ENCODE results near the gene FREM1. TPM values are rescaled to one million over a fixed set of nuclear protein-coding genes. Genes with fewer than 3 reads are reported as not detected.

Gene FREM1
- total RNA-seq, 4 donors from 2014 or later, result 1.1 to 5.8 (median 2.1) TPM

DNA sequence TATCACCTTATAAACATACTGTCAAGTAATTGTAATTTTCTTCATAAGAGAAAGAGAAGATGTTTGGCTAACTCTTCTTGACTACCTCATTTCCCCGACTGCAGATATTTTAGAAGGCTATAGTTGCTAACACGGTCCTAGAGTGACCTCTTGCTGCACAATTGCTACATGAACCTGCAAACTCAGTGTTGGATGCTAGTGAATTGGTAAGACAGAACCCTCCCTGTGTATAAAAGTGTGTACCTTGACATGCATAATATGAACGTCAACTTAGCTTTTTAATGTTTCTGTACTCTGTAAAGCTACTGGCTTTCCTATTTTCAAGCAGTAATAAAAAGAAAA, 141.0 kb downstream of the FREM1 start:
- Histone ChIP-seq H3K4me1 (no peaks in the 10 kb centered on the region), H3K27ac (no peak overlapping the region), H3K9me3 (no peaks in the 10 kb centered on the region), H3K27me3 (no peaks in the 10 kb centered on the region), H3K36me3 (no peaks in the 10 kb centered on the region), H3K4me3 (no peak overlapping the region)
- no peak for DNase-seq (ENCODE audit: low spot score in 2 of 2)
- no peak for TF ChIP-seq POLR2AphosphoS5 (IDR thresholded peaks at IDR 0.05)
- TF ChIP-seq, protein P1, sequence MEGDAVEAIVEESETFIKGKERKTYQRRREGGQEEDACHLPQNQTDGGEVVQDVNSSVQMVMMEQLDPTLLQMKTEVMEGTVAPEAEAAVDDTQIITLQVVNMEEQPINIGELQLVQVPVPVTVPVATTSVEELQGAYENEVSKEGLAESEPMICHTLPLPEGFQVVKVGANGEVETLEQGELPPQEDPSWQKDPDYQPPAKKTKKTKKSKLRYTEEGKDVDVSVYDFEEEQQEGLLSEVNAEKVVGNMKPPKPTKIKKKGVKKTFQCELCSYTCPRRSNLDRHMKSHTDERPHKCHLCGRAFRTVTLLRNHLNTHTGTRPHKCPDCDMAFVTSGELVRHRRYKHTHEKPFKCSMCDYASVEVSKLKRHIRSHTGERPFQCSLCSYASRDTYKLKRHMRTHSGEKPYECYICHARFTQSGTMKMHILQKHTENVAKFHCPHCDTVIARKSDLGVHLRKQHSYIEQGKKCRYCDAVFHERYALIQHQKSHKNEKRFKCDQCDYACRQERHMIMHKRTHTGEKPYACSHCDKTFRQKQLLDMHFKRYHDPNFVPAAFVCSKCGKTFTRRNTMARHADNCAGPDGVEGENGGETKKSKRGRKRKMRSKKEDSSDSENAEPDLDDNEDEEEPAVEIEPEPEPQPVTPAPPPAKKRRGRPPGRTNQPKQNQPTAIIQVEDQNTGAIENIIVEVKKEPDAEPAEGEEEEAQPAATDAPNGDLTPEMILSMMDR (IDR thresholded peaks at IDR 0.05), result no peak
- TF ChIP-seq EP300 (IDR thresholded peaks at IDR 0.05), result no peak
- TF ChIP-seq POLR2A (IDR thresholded peaks at IDR 0.05), result no peak
- WGBS, result 47% methylated on average over 3 of the region's 3 CpGs

DNA sequence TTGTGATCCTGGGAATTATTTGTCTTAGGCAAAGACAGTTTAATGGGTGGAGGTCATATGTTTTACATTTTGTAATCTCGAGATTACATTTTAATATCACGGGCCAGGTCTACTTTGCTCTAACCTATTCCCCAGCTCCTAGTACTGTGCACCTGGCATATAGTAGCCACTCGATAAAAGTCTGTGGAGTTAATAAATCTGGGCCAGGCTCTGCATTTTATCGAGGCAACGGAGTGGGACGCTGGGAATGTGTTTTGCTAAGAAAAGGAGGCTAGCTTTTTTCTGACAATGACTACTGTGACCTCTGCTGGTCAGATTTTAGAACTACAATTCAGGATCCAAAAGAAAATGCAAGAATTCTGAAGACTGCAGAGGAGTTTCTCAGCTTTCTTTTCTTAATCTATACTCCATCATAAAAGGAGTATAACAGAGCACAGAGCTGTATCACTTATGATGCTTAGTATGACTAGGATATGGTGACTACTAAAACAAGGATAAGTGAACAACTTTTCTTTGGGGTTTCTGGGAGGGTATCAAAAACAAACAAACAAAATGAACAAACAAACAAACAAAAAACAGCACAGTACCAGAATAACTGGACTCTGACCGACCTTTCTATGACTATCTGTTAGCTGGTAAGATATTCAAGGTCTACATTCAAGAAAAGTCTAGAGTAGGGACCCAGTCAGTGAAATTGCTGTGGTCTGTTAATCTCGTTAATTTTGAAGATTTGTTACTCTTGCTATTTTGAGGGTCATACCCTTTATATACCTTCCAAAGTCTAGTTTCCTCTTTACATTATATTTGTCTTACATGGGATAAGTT, 141.6 kb downstream of the FREM1 start:
- TF ChIP-seq, protein P1 (IDR thresholded peaks at IDR 0.05), result peak; percentile 39 to 57
- no peak for TF ChIP-seq EP300 (IDR thresholded peaks at IDR 0.05)
- Histone ChIP-seq H3K27ac (no peak overlapping the region), H3K4me3 (no peak overlapping the region), H3K9me3 (no peaks in the 10 kb centered on the region), H3K27me3 (no peaks in the 10 kb centered on the region), H3K36me3 (no peaks in the 10 kb centered on the region), H3K4me1 (no peaks in the 10 kb centered on the region)
- DNase-seq (ENCODE audit: low spot score in 2 of 2), result no peak
- WGBS, result 31% methylated on average over 8 of the region's 8 CpGs

DNA sequence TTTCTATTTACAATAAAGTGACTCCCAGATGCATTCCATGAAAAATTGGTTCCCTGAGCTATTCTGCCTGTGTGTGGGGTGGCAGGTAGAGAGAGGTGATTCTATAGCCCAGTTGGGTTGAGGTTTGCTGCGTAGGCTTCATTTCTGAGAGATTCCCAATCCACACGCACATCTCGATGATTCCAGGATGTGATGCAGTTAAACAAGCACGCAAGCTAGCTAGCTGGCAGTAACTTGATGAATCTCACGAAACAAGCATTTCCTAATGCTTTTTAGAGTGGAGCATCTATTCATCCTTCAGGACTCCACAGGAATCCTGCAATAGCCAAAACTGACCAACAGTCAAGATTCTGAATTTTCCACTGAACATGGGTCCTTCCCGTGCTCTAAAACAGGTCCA, 143.9 kb downstream of the FREM1 start:
- 93% methylated on average over 6 of the region's 6 CpGs for WGBS
- H3K4me1 ChIP-seq, result no peaks in the 10 kb centered on the region
- no peaks in the 10 kb centered on the region for H3K27me3 ChIP-seq
- no peak overlapping the region for H3K4me3 ChIP-seq
- TF ChIP-seq POLR2A (IDR thresholded peaks at IDR 0.05), result no peak
- TF ChIP-seq POLR2AphosphoS5 (IDR thresholded peaks at IDR 0.05), result no peak
- TF ChIP-seq, protein P1 (IDR thresholded peaks at IDR 0.05), result no peak
- TF ChIP-seq EP300 (IDR thresholded peaks at IDR 0.05), result no peak
- H3K36me3 ChIP-seq, result no peaks in the 10 kb centered on the region
- no peak overlapping the region for H3K27ac ChIP-seq
- H3K9me3 ChIP-seq, result no peaks in the 10 kb centered on the region
- no peak for DNase-seq (ENCODE audit: low spot score in 2 of 2)

DNA sequence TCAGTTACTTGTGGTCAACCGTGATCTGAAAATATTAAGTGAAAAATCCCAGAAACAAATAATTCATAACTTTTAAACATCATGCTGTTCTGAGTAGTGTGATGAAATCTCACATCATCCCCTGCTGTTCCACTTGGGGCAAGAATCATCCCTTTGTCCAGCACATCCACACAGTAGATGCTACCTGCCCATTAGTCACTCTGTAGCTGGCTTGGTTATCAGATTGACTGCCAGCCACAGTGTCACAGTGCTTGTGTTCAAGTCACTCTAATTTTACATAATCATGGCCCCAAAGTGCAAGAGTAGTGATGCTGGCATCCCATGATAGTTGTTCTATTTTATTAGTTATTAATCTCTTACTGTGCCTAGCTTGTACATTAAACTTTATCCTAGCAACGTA, 148.6 kb downstream of the FREM1 start:
- H3K9me3 ChIP-seq, result no peaks in the 10 kb centered on the region

DNA sequence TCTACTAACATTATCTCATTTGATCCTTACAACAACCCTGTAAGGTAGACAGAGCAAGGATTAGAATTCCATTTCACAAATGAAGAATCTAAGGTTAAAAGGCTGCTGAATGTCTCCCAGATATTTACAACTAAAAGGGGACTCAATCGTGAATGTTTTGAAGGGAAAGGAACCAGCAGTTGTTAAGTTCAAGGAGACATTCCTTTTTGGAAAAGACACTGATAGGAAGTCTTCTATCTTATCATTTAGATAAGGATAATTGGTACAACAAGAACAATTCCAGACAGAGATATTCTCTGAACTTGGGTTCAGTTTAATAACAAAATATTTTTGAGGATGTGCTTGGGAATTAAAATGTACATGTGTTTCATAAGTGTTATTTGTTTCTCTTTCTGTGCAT, 150.2 kb downstream of the FREM1 start:
- Histone ChIP-seq H3K27me3 (no peaks in the 10 kb centered on the region), H3K27ac (no peak overlapping the region), H3K4me3 (no peak overlapping the region), H3K4me1 (no peaks in the 10 kb centered on the region), H3K9me3 (no peaks in the 10 kb centered on the region), H3K36me3 (no peaks in the 10 kb centered on the region)
- no peak for DNase-seq (ENCODE audit: low spot score in 2 of 2)
- WGBS, result 0% methylated on average over 1 of the region's 1 CpG
- TF ChIP-seq, protein P1 (IDR thresholded peaks at IDR 0.05), result no peak
- TF ChIP-seq POLR2A (IDR thresholded peaks at IDR 0.05), result no peak
- TF ChIP-seq EP300 (IDR thresholded peaks at IDR 0.05), result no peak
- TF ChIP-seq POLR2AphosphoS5 (IDR thresholded peaks at IDR 0.05), result no peak

More for the DNA sequence above, 148.6 kb downstream of the FREM1 start:
- TF ChIP-seq, protein P1 (IDR thresholded peaks at IDR 0.05), result no peak
- TF ChIP-seq POLR2A (IDR thresholded peaks at IDR 0.05) (no peak), EP300 (IDR thresholded peaks at IDR 0.05) (no peak), POLR2AphosphoS5 (IDR thresholded peaks at IDR 0.05) (no peak)
- Histone ChIP-seq H3K27me3 (no peaks in the 10 kb centered on the region), H3K27ac (no peak overlapping the region), H3K4me1 (no peaks in the 10 kb centered on the region), H3K36me3 (no peaks in the 10 kb centered on the region), H3K4me3 (no peak overlapping the region)
- 95% methylated on average over 2 of the region's 2 CpGs for whole genome bisulfite sequencing
- DNase-seq (ENCODE audit: low spot score in 2 of 2), result no peak
